GM18867 (cell line): ENCODE data around the gene DDX42.

Source experiments
- ATAC-seq: cut with Tn5 transposase; IDR thresholded peaks from one replicate; pipeline ENCODE4 v1.9.1; 2021; ENCODE audit warnings: mild to moderate bottlenecking, moderate library complexity; ENCODE audit not compliant: unreplicated experiment

The DDX42 gene

GRCh38 chr17:63774141-63774968, at the start of gene DDX42:
Gene DDX42, plus strand, starts transcription at chr17:63774170. Its CDS starts 12,880 bp downstream, at chr17:63787050.
- ATAC-seq = no peak

- no peak for ATAC-seq
These were observed 38.3 kb upstream of the DDX42 start for GRCh38 chr17:63735691-63736090.

GRCh38 chr17:63740464-63741142, 33.4 kb upstream of the DDX42 start:
- ATAC-seq = no peak

- peak; percentile 24 for ATAC-seq
These were observed 32.9 kb upstream of the DDX42 start for GRCh38 chr17:63741143-63741407.

- ATAC-seq = peak; percentile 89
These were observed 32.4 kb upstream of the DDX42 start, which contains the start of gene STRADA for GRCh38 chr17:63741408-63742173. Gene STRADA, minus strand, starts transcription at chr17:63741799. Its CDS starts 13,430 bp downstream, at chr17:63728369.

- ATAC-seq = no peak
These were observed 22.2 kb upstream of the DDX42 start for GRCh38 chr17:63751806-63752205.

- no peak for ATAC-seq
These were observed 21.3 kb upstream of the DDX42 start for GRCh38 chr17:63752707-63753106.

- ATAC-seq = no peak
These were observed 20.8 kb upstream of the DDX42 start for GRCh38 chr17:63753215-63753614.

GRCh38 chr17:63754046-63754445, 19.9 kb upstream of the DDX42 start:
- no peak for ATAC-seq

GRCh38 chr17:63758428-63758827, 15.5 kb upstream of the DDX42 start:
- no peak for ATAC-seq

- ATAC-seq = no peak
These were observed 13.0 kb upstream of the DDX42 start for GRCh38 chr17:63760771-63761539.

- ATAC-seq = no peak
These were observed 11.6 kb upstream of the DDX42 start for GRCh38 chr17:63762161-63763078.

- no peak for ATAC-seq
These were observed 9.3 kb upstream of the DDX42 start for GRCh38 chr17:63764716-63765115.

GRCh38 chr17:63766754-63767153, 7.2 kb upstream of the DDX42 start:
- ATAC-seq = no peak

- no peak for ATAC-seq
These were observed 5.5 kb upstream of the DDX42 start for GRCh38 chr17:63768433-63768832.

- ATAC-seq = no peak
These were observed 1.1 kb upstream of the DDX42 start for GRCh38 chr17:63772801-63773271.

GRCh38 chr17:63773272-63774140, 464 bp upstream of the DDX42 start, which contains the start of gene CCDC47:
Gene CCDC47, minus strand, starts transcription at chr17:63773597. Its CDS starts 7,422 bp downstream, at chr17:63766175.
- peak; percentile 83 for ATAC-seq

GRCh38 chr17:63774969-63775265, 947 bp downstream of the DDX42 start:
- no peak for ATAC-seq

GRCh38 chr17:63775420-63775819, 1.4 kb downstream of the DDX42 start:
- ATAC-seq = no peak
